Liver (tissue), 9 donors: ENCODE measurements around the gene PEX1. TPM values are rescaled to one million over a fixed set of nuclear protein-coding genes. Genes with fewer than 3 reads are reported as not detected.

Experiments
- DNase-seq: peaks from one replicate; pipeline ENCODE4 v3.0.0-alpha.2; 2017; ENCODE audit warnings: low spot score
- H3K27ac ChIP-seq, 2 donors: one replicate each; pipeline ENCODE4 v1.7.0; 2013; ENCODE audit warnings: inconsistent platforms in 2 of 2, low read length in 2 of 2, control low read depth in 1 of 2, low read depth in 1 of 2, mild to moderate bottlenecking in 1 of 2
- H3K27me3 ChIP-seq, 4 donors: one replicate each; pipeline versions ENCODE4 v1.6.1 to v1.7.0; 2013; ENCODE audit warnings: low read length in 3 of 4, inconsistent platforms in 1 of 4, mild to moderate bottlenecking in 1 of 4, moderate library complexity in 1 of 4; ENCODE audit not compliant: control insufficient read depth in 4 of 4, insufficient read depth in 4 of 4
- H3K36me3 ChIP-seq, 4 donors: one replicate each; pipeline versions ENCODE4 v1.6.1 to v1.7.0; 2013; ENCODE audit warnings: low read length in 3 of 4, mild to moderate bottlenecking in 3 of 4, low read depth in 1 of 4, moderate library complexity in 1 of 4; ENCODE audit not compliant: control insufficient read depth in 4 of 4, insufficient read depth in 3 of 4
- H3K4me1 ChIP-seq, 4 donors: one replicate each; pipeline versions ENCODE4 v1.6.1 to v1.7.0; 2013; ENCODE audit warnings: low read length in 3 of 4, mild to moderate bottlenecking in 3 of 4, moderate library complexity in 1 of 4; ENCODE audit not compliant: control insufficient read depth in 4 of 4, insufficient read depth in 4 of 4
- H3K4me3 ChIP-seq, 3 donors: one replicate each; pipeline versions ENCODE4 v1.6.1 to v1.7.0; 2013; ENCODE audit warnings: low read length in 3 of 3, control low read depth in 1 of 3, low read depth in 1 of 3, mild to moderate bottlenecking in 1 of 3
- H3K9ac ChIP-seq, 2 donors: one replicate each; pipeline ENCODE4 v1.7.0; 2013; ENCODE audit warnings: low read length in 2 of 2, mild to moderate bottlenecking in 2 of 2, moderate library complexity in 2 of 2, control low read depth in 1 of 2, low read depth in 1 of 2
- H3K9me3 ChIP-seq, 4 donors: one replicate each; pipeline versions ENCODE4 v1.6.1 to v1.7.0; 2013; ENCODE audit warnings: low read length in 3 of 4; ENCODE audit not compliant: control insufficient read depth in 4 of 4
- EGR1 ChIP-seq, 2 donors: IDR thresholded peaks; 2 replicates each; pipeline ENCODE4 v1.6.1; 2016 to 2018; ENCODE audit warnings: antibody characterized with exemption in 2 of 2, low read depth in 2 of 2
- FOXA1 ChIP-seq: IDR thresholded peaks from 2 replicates; pipeline ENCODE4 v1.6.1; 2016; ENCODE audit warnings: antibody characterized with exemption
- FOXA2 ChIP-seq: IDR thresholded peaks from 2 replicates; pipeline ENCODE4 v1.6.1; 2016; ENCODE audit warnings: antibody characterized with exemption
- HNF4A ChIP-seq, 2 donors: conservative IDR thresholded peaks; 2 replicates each; pipeline ENCODE4 v1.6.1; 2016; ENCODE audit warnings: antibody characterized with exemption in 2 of 2, mild to moderate bottlenecking in 2 of 2
- JUND ChIP-seq, 2 donors: IDR thresholded peaks; 2 replicates each; pipeline ENCODE4 v1.6.1; 2016; ENCODE audit warnings: antibody characterized with exemption in 2 of 2
- RAD21 ChIP-seq, 2 donors: IDR thresholded peaks; 2 replicates each; pipeline ENCODE4 v1.6.1; 2016; ENCODE audit warnings: antibody characterized with exemption in 2 of 2, mild to moderate bottlenecking in 2 of 2
- RXRA ChIP-seq, 2 donors: IDR thresholded peaks; 2 replicates each; pipeline ENCODE4 v1.6.1; 2017 to 2018; ENCODE audit warnings: antibody characterized with exemption in 2 of 2, mild to moderate bottlenecking in 1 of 2
- YY1 ChIP-seq: IDR thresholded peaks from 2 replicates; pipeline ENCODE4 v1.6.1; 2016; ENCODE audit warnings: antibody characterized with exemption, mild to moderate bottlenecking
- WGBS: extraction: QIAGEN DNeasy Blood & Tissue Kit; methylation state at CpG from one replicate; pipeline ENCODE4 v1.1.7; 2013; 5-methylcytosine and 5-hydroxymethylcytosine counted together
- polyA plus RNA-seq, 2 donors: library from polyadenylated mRNA; stranded (reverse) in 1 of 2; unstranded in 1 of 2; fragments of 200-250 nt in 1 of 2; fragments of >200 nt in 1 of 2; fragmentation: Nextera tagmentation in 1 of 2; extraction: Ambion mirVana in 1 of 2; gene quantifications; one replicate each; pipeline versions ENCODE4 v1.2.1 to v1.2.3, GENCODE V29; 2013 to 2015
- total RNA-seq, 2 donors: library from RNA; depleted of rRNA; stranded (reverse); fragments of >200 nt; gene quantifications; one replicate each; pipeline ENCODE4 v1.2.3, GENCODE V29; 2014
- TF ChIP-seq, protein P1 (sequence below): IDR thresholded peaks from 2 replicates; pipeline ENCODE4 v1.6.1; 2016; ENCODE audit warnings: antibody characterized with exemption
- TF ChIP-seq, protein P2 (sequence below): IDR thresholded peaks from 2 replicates; pipeline ENCODE4 v1.6.1; 2016; ENCODE audit warnings: antibody characterized with exemption
- TF ChIP-seq, protein P3 (sequence below): IDR thresholded peaks from 2 replicates; pipeline ENCODE4 v1.6.1; 2016; ENCODE audit warnings: antibody characterized with exemption
- TF ChIP-seq, protein P4 (sequence below): IDR thresholded peaks from 2 replicates; pipeline ENCODE4 v1.6.1; 2016; ENCODE audit warnings: antibody characterized with exemption, mild to moderate bottlenecking
- TF ChIP-seq, protein P5 (sequence below): fragments of 150-350 bp; IDR thresholded peaks from 2 replicates; pipeline ENCODE4 v1.5.1; 2017; ENCODE audit warnings: improper control_type of control experiment, low read depth, low read length; ENCODE audit not compliant: missing input control
- donor health status: healthy.
- donor health status: healthy.
- donor health status: healthy.
- donor health status: healthy.
- donor health status: healthy.

The PEX1 gene
- total and polyA plus RNA-seq, 4 donors: 7.2 to 18.2 (median 9.0) TPM

DNA sequence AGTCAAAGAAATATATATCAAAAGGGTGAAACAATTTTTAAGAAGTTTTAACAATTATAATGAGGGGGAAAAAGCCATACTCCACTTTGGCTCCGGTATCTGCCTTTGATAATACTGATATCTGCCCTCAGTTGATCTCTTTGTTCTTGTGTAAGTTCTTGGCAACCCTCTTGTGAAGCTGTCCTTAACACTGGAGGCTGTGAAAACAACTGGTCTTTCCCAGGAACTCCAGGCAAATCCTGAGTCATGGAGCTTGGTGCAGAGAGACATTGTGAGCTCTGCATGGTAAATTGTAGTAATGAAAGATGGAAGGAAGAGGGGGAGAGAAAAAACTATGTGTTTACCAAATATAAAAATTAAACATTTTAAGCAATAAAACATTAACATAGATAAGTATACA lies 38.7 kb downstream of the PEX1 start:
- no peak overlapping the region for H3K4me3 ChIP-seq
- no peaks in the 10 kb centered on the region for H3K9me3 ChIP-seq
- DNase-seq: no peak
- H3K9ac ChIP-seq: no peak overlapping the region
- H3K27ac ChIP-seq: no peak overlapping the region
- WGBS: 61% methylated on average over 1 of the region's 1 CpG
- H3K36me3 ChIP-seq: peaks cover 7 to 48% (median 38%) of the 10 kb centered on the region in 4 donors
- TF ChIP-seq HNF4A (conservative IDR thresholded peaks at IDR 0.05): no peak
- no peak for TF ChIP-seq EGR1 (IDR thresholded peaks at IDR 0.05; ENCODE audit: low read depth in 2 of 2)
- TF ChIP-seq, protein P1, sequence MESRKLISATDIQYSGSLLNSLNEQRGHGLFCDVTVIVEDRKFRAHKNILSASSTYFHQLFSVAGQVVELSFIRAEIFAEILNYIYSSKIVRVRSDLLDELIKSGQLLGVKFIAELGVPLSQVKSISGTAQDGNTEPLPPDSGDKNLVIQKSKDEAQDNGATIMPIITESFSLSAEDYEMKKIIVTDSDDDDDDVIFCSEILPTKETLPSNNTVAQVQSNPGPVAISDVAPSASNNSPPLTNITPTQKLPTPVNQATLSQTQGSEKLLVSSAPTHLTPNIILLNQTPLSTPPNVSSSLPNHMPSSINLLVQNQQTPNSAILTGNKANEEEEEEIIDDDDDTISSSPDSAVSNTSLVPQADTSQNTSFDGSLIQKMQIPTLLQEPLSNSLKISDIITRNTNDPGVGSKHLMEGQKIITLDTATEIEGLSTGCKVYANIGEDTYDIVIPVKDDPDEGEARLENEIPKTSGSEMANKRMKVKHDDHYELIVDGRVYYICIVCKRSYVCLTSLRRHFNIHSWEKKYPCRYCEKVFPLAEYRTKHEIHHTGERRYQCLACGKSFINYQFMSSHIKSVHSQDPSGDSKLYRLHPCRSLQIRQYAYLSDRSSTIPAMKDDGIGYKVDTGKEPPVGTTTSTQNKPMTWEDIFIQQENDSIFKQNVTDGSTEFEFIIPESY: no peak
- TF ChIP-seq RXRA (IDR thresholded peaks at IDR 0.05): no peak
- no peaks in the 10 kb centered on the region for H3K27me3 ChIP-seq
- no peaks in the 10 kb centered on the region for H3K4me1 ChIP-seq

DNA sequence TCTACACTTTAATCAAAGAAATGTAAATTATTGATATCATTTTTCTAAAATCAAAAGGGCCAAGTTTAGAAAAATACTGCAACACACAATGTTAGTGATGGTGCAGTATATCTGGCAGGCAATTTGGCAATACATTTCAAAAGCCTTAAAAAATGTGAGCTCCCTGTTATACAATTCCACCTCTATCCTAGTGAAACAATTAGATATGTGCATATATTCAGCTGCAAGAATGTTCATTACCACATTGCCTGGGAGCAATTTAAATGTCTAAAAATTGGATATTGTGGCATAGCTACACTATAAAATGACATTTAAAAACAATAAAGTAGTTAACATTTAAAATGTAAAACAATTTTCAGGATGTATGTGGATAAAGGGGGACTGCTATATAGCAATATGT lies 40.5 kb downstream of the PEX1 start:
- no peak overlapping the region for H3K9ac ChIP-seq
- H3K4me1 ChIP-seq: no peaks in the 10 kb centered on the region
- H3K9me3 ChIP-seq: no peaks in the 10 kb centered on the region
- no peaks in the 10 kb centered on the region for H3K27me3 ChIP-seq
- H3K36me3 ChIP-seq: peaks cover 7 to 36% (median 28%) of the 10 kb centered on the region in 4 donors
- no peak overlapping the region for H3K27ac ChIP-seq
- no peak for DNase-seq
- TF ChIP-seq, protein P2, sequence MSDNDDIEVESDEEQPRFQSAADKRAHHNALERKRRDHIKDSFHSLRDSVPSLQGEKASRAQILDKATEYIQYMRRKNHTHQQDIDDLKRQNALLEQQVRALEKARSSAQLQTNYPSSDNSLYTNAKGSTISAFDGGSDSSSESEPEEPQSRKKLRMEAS: no peak
- TF ChIP-seq, protein P3, sequence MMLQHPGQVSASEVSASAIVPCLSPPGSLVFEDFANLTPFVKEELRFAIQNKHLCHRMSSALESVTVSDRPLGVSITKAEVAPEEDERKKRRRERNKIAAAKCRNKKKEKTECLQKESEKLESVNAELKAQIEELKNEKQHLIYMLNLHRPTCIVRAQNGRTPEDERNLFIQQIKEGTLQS: no peak
- TF ChIP-seq, protein P4, sequence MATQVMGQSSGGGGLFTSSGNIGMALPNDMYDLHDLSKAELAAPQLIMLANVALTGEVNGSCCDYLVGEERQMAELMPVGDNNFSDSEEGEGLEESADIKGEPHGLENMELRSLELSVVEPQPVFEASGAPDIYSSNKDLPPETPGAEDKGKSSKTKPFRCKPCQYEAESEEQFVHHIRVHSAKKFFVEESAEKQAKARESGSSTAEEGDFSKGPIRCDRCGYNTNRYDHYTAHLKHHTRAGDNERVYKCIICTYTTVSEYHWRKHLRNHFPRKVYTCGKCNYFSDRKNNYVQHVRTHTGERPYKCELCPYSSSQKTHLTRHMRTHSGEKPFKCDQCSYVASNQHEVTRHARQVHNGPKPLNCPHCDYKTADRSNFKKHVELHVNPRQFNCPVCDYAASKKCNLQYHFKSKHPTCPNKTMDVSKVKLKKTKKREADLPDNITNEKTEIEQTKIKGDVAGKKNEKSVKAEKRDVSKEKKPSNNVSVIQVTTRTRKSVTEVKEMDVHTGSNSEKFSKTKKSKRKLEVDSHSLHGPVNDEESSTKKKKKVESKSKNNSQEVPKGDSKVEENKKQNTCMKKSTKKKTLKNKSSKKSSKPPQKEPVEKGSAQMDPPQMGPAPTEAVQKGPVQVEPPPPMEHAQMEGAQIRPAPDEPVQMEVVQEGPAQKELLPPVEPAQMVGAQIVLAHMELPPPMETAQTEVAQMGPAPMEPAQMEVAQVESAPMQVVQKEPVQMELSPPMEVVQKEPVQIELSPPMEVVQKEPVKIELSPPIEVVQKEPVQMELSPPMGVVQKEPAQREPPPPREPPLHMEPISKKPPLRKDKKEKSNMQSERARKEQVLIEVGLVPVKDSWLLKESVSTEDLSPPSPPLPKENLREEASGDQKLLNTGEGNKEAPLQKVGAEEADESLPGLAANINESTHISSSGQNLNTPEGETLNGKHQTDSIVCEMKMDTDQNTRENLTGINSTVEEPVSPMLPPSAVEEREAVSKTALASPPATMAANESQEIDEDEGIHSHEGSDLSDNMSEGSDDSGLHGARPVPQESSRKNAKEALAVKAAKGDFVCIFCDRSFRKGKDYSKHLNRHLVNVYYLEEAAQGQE: no peak
- TF ChIP-seq HNF4A (conservative IDR thresholded peaks at IDR 0.05): no peak
- TF ChIP-seq JUND (IDR thresholded peaks at IDR 0.05): no peak
- TF ChIP-seq RAD21 (IDR thresholded peaks at IDR 0.05): no peak
- no peak for TF ChIP-seq FOXA1
- TF ChIP-seq YY1: no peak
- no peak overlapping the region for H3K4me3 ChIP-seq

DNA sequence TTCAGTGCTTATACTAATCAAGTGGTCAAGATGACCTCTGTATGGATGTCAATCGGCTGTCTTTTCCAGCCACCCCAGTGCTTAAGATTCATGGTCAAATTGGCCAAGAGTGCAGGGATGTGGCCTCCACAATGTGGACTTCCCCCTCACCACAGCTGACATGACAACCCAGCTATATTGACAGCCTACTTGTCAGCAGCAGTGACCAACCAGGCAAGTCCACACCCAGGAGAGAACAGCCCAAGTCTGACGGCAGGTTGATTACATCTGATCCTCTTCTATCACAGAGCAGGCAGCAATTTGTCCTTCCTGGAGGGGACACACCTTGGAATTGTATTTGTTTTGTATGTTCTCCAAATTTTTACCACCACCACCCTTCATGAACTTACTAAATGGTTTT lies 42.3 kb downstream of the PEX1 start:
- Histone ChIP-seq H3K36me3 (peaks cover 5 to 25% (median 22%) of the 10 kb centered on the region in 4 donors), H3K27me3 (no peaks in the 10 kb centered on the region), H3K9me3 (no peaks in the 10 kb centered on the region), H3K4me3 (no peak overlapping the region), H3K9ac (no peak overlapping the region), H3K27ac (no peak overlapping the region), H3K4me1 (no peaks in the 10 kb centered on the region)
- whole genome bisulfite sequencing: 89% methylated on average over 2 of the region's 2 CpGs
- TF ChIP-seq, protein P5, sequence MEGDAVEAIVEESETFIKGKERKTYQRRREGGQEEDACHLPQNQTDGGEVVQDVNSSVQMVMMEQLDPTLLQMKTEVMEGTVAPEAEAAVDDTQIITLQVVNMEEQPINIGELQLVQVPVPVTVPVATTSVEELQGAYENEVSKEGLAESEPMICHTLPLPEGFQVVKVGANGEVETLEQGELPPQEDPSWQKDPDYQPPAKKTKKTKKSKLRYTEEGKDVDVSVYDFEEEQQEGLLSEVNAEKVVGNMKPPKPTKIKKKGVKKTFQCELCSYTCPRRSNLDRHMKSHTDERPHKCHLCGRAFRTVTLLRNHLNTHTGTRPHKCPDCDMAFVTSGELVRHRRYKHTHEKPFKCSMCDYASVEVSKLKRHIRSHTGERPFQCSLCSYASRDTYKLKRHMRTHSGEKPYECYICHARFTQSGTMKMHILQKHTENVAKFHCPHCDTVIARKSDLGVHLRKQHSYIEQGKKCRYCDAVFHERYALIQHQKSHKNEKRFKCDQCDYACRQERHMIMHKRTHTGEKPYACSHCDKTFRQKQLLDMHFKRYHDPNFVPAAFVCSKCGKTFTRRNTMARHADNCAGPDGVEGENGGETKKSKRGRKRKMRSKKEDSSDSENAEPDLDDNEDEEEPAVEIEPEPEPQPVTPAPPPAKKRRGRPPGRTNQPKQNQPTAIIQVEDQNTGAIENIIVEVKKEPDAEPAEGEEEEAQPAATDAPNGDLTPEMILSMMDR: no peak
- TF ChIP-seq RXRA (IDR thresholded peaks at IDR 0.05): no peak
- TF ChIP-seq HNF4A (conservative IDR thresholded peaks at IDR 0.05): no peak
- no peak for TF ChIP-seq FOXA2
- no peak for TF ChIP-seq FOXA1
- no peak for DNase-seq
